ENCODE measurements around the gene DUOX1.

Gene DUOX1

GRCh38 chr15:45169608-45170480 lies 40.0 kb downstream of the DUOX1 start:
- no peak for DNase-seq

- DNase-seq, result no peak
Measured at GRCh38 chr15:45171912-45172311, 42.1 kb downstream of the DUOX1 start.

GRCh38 chr15:45174069-45174468 lies 44.3 kb downstream of the DUOX1 start:
- DNase-seq, result no peak

- DNase-seq, result no peak
Measured at GRCh38 chr15:45174577-45174976, 44.8 kb downstream of the DUOX1 start.

- no peak for DNase-seq
Measured at GRCh38 chr15:45177285-45177684, 47.5 kb downstream of the DUOX1 start.

- DNase-seq, result no peak
Measured at GRCh38 chr15:45179221-45179985, 49.6 kb downstream of the DUOX1 start.

GRCh38 chr15:45180201-45180600 lies 50.4 kb downstream of the DUOX1 start:
- DNase-seq, result peak; percentile 87

GRCh38 chr15:45180648-45181436 lies 51.0 kb downstream of the DUOX1 start:
- no peak for DNase-seq

- no peak for DNase-seq
Measured at GRCh38 chr15:45181491-45182285, 51.9 kb downstream of the DUOX1 start.

- DNase-seq, result no peak
Measured at GRCh38 chr15:45182996-45183395, 53.2 kb downstream of the DUOX1 start.

GRCh38 chr15:45183511-45183910 lies 53.7 kb downstream of the DUOX1 start:
- DNase-seq, result no peak

- DNase-seq, result no peak
Measured at GRCh38 chr15:45184562-45185041, 54.8 kb downstream of the DUOX1 start.

GRCh38 chr15:45185069-45185779 lies 55.4 kb downstream of the DUOX1 start:
- no peak for DNase-seq

- DNase-seq, result no peak
Measured at GRCh38 chr15:45185903-45186770, 56.3 kb downstream of the DUOX1 start.

GRCh38 chr15:45186771-45187577 lies 57.2 kb downstream of the DUOX1 start:
- no peak for DNase-seq

- no peak for DNase-seq
Measured at GRCh38 chr15:45187578-45187893, 57.7 kb downstream of the DUOX1 start.

- DNase-seq, result no peak
Measured at GRCh38 chr15:45187894-45188830, 58.4 kb downstream of the DUOX1 start, which contains the start of gene SHF. Gene SHF (minus strand): TSS chr15:45187966. CDS start chr15:45187951, 15 bp downstream.

- no peak for DNase-seq
Measured at GRCh38 chr15:45197512-45197911, 67.7 kb downstream of the DUOX1 start.
